Natural killer cell (primary cell): Measurements from ENCODE around the gene MED27. TPM values are rescaled to one million over a fixed set of nuclear protein-coding genes. Genes with fewer than 3 reads are reported as not detected.

Experiments used
- ATAC-seq, 3 donors: fragments of 150-1000 bp in 2 of 3; fragments of 200-7000 bp in 1 of 3; cut with Tn5 transposase; 1 replicate in 1 of 3; 2 replicates in 2 of 3; pipeline ENCODE4 v1.10.0; 2021; ENCODE audit warnings: mild to moderate bottlenecking in 2 of 3, moderate library complexity in 2 of 3
- DNase-seq, 2 donors: peaks; one replicate each; pipeline versions ENCODE4 v3.0.0 to v3.0.0-alpha.2; 2013 to 2021; ENCODE audit warnings: mixed read lengths in 1 of 2
- H3K27ac ChIP-seq: one replicate; pipeline ENCODE4 v1.5.1; 2013; ENCODE audit warnings: mild to moderate bottlenecking, low read length
- H3K27me3 ChIP-seq: one replicate; pipeline ENCODE4 v1.6.1; 2013; ENCODE audit warnings: low read length; ENCODE audit not compliant: control insufficient read depth, insufficient read depth
- H3K36me3 ChIP-seq: one replicate; pipeline ENCODE4 v1.6.1; 2013; ENCODE audit warnings: low read length; ENCODE audit not compliant: control insufficient read depth, insufficient read depth
- H3K4me1 ChIP-seq: one replicate; pipeline ENCODE4 v1.6.1; 2013; ENCODE audit warnings: low read length; ENCODE audit not compliant: control insufficient read depth, insufficient read depth
- H3K4me3 ChIP-seq: one replicate; pipeline ENCODE4 v1.5.1; 2013; ENCODE audit warnings: low read length
- H3K9me3 ChIP-seq: one replicate; pipeline ENCODE4 v1.6.1; 2013; ENCODE audit warnings: low read length; ENCODE audit not compliant: control insufficient read depth, insufficient read depth
- H3K27ac Mint-ChIP-seq, 2 donors: one replicate each; pipeline ENCODE4 v1.8.0; 2022; ENCODE audit warnings: mild to moderate bottlenecking in 2 of 2, mixed read lengths in 2 of 2, moderate library complexity in 1 of 2
- H3K27me3 Mint-ChIP-seq, 2 donors: one replicate each; pipeline ENCODE4 v1.8.0; 2022; ENCODE audit warnings: low read depth in 2 of 2, mixed read lengths in 2 of 2
- H3K36me3 Mint-ChIP-seq: one replicate; pipeline ENCODE4 v1.8.0; 2022; ENCODE audit warnings: mixed read lengths
- H3K4me1 Mint-ChIP-seq, 2 donors: one replicate each; pipeline ENCODE4 v1.8.0; 2022; ENCODE audit warnings: mixed read lengths in 2 of 2
- H3K4me3 Mint-ChIP-seq: one replicate; pipeline ENCODE4 v1.8.0; 2022; ENCODE audit warnings: mild to moderate bottlenecking, moderate library complexity, mixed read lengths
- H3K9me3 Mint-ChIP-seq, 2 donors: one replicate each; pipeline ENCODE4 v1.8.0; 2022; ENCODE audit warnings: mixed read lengths in 2 of 2
- CTCF ChIP-seq: fragments of 200-600 bp; IDR thresholded peaks from one replicate; pipeline ENCODE4 v1.8.0; 2022; ENCODE audit warnings: antibody characterized with exemption
- WGBS: methylation state at CpG from one replicate; pipeline ENCODE4 v1.1.7; 2013; ENCODE audit warnings: missing lambda C conversion rate; ENCODE audit not compliant: insufficient coverage; 5-methylcytosine and 5-hydroxymethylcytosine counted together
- intact Hi-C: fragments of 100-400 bp; cut with micrococcal nuclease; formaldehyde crosslinking; loops from one replicate; pipeline ENCODE4 v1.14.2; 2022
- total RNA-seq, 4 donors: library from RNA; stranded (reverse); fragments of 120-200 nt in 1 of 4; gene quantifications; one replicate each; pipeline versions ENCODE4 v1.2.3 to v1.2.4, GENCODE V29; 2013 to 2022

MED27 gene
- total RNA-seq, 3 donors from 2014 or later (not counting 1 experiment from before 2014, with no cell fraction given) = 24.4 to 27.3 (median 26.9) TPM

DNA sequence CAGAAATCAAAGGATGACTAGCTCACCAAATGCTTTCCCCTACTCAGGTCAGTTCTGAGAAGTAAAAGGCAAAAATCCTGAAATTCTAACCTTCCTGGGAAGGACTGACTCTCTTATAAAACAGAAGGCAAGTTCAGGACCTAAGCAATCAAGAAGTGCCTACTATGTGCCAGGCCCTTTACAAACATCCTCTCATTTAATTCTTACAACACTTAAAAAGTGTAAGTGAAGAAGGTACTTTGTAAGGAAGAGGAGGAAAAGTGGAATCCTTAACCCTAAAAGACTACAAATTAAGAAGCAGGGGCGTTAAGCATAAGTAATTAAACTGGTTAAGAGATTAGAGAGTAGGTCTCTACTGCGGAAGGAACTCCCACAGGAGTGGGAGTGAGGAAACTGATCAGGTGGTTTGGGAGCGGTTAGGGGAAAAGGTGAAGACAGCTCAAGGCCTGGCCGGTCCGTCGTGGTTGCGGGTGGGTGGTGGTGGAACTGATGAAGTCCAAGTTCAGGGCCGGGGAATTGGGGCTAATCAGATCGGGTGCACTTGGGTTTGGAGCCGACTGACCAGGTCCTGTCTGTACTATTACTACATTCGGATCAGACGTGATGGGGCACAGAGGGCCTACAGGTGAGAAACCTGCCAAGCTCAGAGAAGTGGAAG, 839 bp downstream of the MED27 start:
- Mint-ChIP-seq H3K27me3 (peaks cover 3 to 9% of the 10 kb centered on the region in 2 donors), H3K27ac (peak overlapping the region; percentile 87 to 90), H3K4me3 (peak overlapping the region; percentile 98), H3K36me3 (peaks cover 6% of the 10 kb centered on the region), H3K4me1 (peaks cover 35% of the 10 kb centered on the region in 2 donors), H3K9me3 (no peaks in the 10 kb centered on the region)
- DNase-seq (peak; percentile 15 to 26), ATAC-seq (no peak)
- Histone ChIP-seq H3K4me1 (peaks cover 14% of the 10 kb centered on the region), H3K27me3 (no peaks in the 10 kb centered on the region), H3K27ac (no peak overlapping the region), H3K36me3 (peaks cover 17% of the 10 kb centered on the region), H3K4me3 (peak overlapping the region; percentile 83), H3K9me3 (no peaks in the 10 kb centered on the region)
- no peak for TF ChIP-seq CTCF
- 12% methylated on average over 12 of the region's 12 CpGs for WGBS
- intact Hi-C loops = loop anchor here (2.0 kb wide), 1 partner anchor 84 kb away; the partner anchor contains the start of gene NTNG2

DNA sequence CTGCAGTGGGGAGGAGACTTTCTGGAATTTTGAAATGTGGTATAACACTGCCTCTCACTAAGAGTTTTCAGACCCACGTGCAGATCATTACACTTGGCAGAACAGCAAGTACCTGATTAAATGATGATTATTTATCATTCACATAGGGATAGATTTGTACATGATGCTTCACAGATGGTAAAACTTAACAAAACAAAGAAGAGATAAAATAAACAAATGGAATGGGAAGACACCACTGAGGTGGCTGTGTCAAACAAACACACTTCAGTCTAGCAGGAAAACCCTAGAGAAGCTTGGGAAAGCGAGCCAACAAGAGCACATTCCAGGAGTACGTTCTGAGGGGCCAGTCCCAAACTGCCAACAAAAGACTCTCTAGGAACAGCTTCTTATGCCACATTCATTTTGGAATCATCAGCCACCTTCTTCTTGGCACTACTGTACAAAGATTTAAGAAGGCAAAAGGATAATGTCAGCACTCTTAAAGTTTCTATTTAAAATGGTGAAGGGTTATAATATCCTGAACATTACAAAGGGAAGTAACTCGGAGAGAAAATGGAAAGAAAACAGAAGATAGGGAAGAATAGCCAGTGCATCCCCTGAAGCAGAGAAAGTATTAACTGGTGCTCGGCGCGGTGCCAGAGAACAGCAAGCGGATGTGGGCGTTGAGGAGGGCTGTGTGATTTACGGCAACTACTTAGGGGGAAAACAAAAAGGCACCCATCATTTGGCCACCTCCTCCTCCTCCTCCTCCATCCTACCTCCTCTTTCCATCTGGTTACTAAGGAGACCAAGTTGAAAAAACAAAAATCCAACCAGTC, 1.6 kb downstream of the MED27 start:
- no peak for ATAC-seq
- Mint-ChIP-seq H3K27ac (peak overlapping the region; percentile 87 to 90), H3K27me3 (peaks cover 3 to 9% of the 10 kb centered on the region in 2 donors), H3K9me3 (no peaks in the 10 kb centered on the region), H3K36me3 (peaks cover 6% of the 10 kb centered on the region), H3K4me1 (peaks cover 35 to 39% of the 10 kb centered on the region in 2 donors), H3K4me3 (peak overlapping the region; percentile 98)
- Histone ChIP-seq H3K27ac (no peak overlapping the region), H3K36me3 (peaks cover 17% of the 10 kb centered on the region), H3K9me3 (no peaks in the 10 kb centered on the region), H3K27me3 (no peaks in the 10 kb centered on the region), H3K4me3 (no peak overlapping the region), H3K4me1 (peaks cover 14% of the 10 kb centered on the region)
- peak in 1 of 2 donors; percentile 65 for DNase-seq
- 84% methylated on average over 9 of the region's 10 CpGs for WGBS
- no peak for TF ChIP-seq CTCF
- intact Hi-C loops = loop anchor here (2.0 kb wide), 1 partner anchor 85 kb away; the partner anchor contains the start of gene NTNG2

- Mint-ChIP-seq H3K36me3 (peaks cover 6% of the 10 kb centered on the region), H3K27ac (no peak overlapping the region), H3K4me1 (peaks cover 51 to 53% of the 10 kb centered on the region in 2 donors), H3K9me3 (no peaks in the 10 kb centered on the region), H3K4me3 (no peak overlapping the region), H3K27me3 (no peaks in the 10 kb centered on the region)
- Histone ChIP-seq H3K27me3 (no peaks in the 10 kb centered on the region), H3K36me3 (peaks cover 26% of the 10 kb centered on the region), H3K9me3 (no peaks in the 10 kb centered on the region), H3K4me3 (no peak overlapping the region), H3K27ac (no peak overlapping the region), H3K4me1 (peaks cover 14% of the 10 kb centered on the region)
- TF ChIP-seq CTCF = no peak
- WGBS = 93% methylated on average over 2 of the region's 2 CpGs
- no peak for ATAC-seq
- no peak for DNase-seq
- intact Hi-C loops = no loop called here
These were observed 3.8 kb downstream of the MED27 start for GRCh38 chr9:132075853-132076252.
